HepG2 (cell line): ENCODE data around the gene UBE2L6. TPM values are rescaled to one million over a fixed set of nuclear protein-coding genes. Genes with fewer than 3 reads are reported as not detected.

Source experiments
- GABPA ChIP-seq, 2 experiments: IDR thresholded peaks; 2 replicates each; pipeline ENCODE4 v1.6.1; 2011 to 2016; ENCODE audit warnings: low read depth in 2 of 2, low read length in 1 of 2, missing biosample characterization in 1 of 2, missing genetic modification characterization in 1 of 2
- HIVEP1 ChIP-seq: sonication (generic); formaldehyde crosslinking; IDR thresholded peaks from 2 replicates; pipeline ENCODE4 v1.4.0; 2020; ENCODE audit warnings: mild to moderate bottlenecking, missing genetic modification reagents
- PTBP1 ChIP-seq: fragments of 200-400 bp; formaldehyde crosslinking; IDR thresholded peaks from 2 replicates; pipeline ENCODE4 v1.6.1; 2018; ENCODE audit warnings: low read length, low read depth; ENCODE audit not compliant: poor library complexity, severe bottlenecking
- RAD51 ChIP-seq: fragments of 450-650 bp; IDR thresholded peaks from 2 replicates; pipeline ENCODE4 v1.6.1; 2016; ENCODE audit warnings: borderline replicate concordance
- ZFX ChIP-seq: sonication (generic); formaldehyde crosslinking; IDR thresholded peaks from 2 replicates; pipeline ENCODE4 v1.4.0; 2020; ENCODE audit warnings: mild to moderate bottlenecking, low read depth, missing genetic modification reagents, moderate library complexity
- ZMYM3 ChIP-seq: sonication (generic); formaldehyde crosslinking; IDR thresholded peaks from 2 replicates; pipeline ENCODE4 v1.5.1; 2020; ENCODE audit warnings: mild to moderate bottlenecking, missing genetic modification reagents
- ZNF335 ChIP-seq: sonication (generic); formaldehyde crosslinking; IDR thresholded peaks from 2 replicates; pipeline ENCODE4 v1.4.0; 2020; ENCODE audit warnings: missing genetic modification reagents
- ZSCAN12 ChIP-seq: sonication (generic); formaldehyde crosslinking; IDR thresholded peaks from 2 replicates; pipeline ENCODE4 v1.9.0; 2021; ENCODE audit warnings: mild to moderate bottlenecking, missing genetic modification reagents
- polyA plus RNA-seq, 8 experiments: library from polyadenylated mRNA; depleted of rRNA in 3 of 8; stranded (reverse) in 7 of 8; unstranded in 1 of 8; fragments of >200 nt; fragmentation: Illumina TruSeq in 4 of 8; extraction: Trizol in 4 of 8; gene quantifications; 2 replicates each; pipeline versions ENCODE4 v1.2.1 to v1.2.3, GENCODE V29; 2011 to 2016; ENCODE audit warnings: low read depth in 4 of 8, missing spikeins in 1 of 8, mixed read lengths in 1 of 8; ENCODE audit not compliant: insufficient read depth in 1 of 8
- total RNA-seq, 5 experiments: library from RNA; depleted of rRNA; stranded (reverse); fragments of >200 nt; fragmentation: Illumina TruSeq; extraction: Trizol; gene quantifications; 2 replicates each; pipeline ENCODE4 v1.2.3, GENCODE V29; 2016; ENCODE audit warnings: low read depth in 1 of 5
- TF ChIP-seq, protein P1 (sequence below): IDR thresholded peaks from 2 replicates; pipeline ENCODE4 v1.4.0; 2020; ENCODE audit warnings: mild to moderate bottlenecking, missing genetic modification reagents
- TF ChIP-seq, protein P2 (sequence below): sonication (generic); formaldehyde crosslinking; IDR thresholded peaks from 2 replicates; pipeline ENCODE4 v1.4.0; 2020; ENCODE audit warnings: missing genetic modification reagents, borderline replicate concordance
- TF ChIP-seq, protein P3 (sequence below): sonication (generic); formaldehyde crosslinking; IDR thresholded peaks from 2 replicates; pipeline ENCODE4 v1.5.0; 2020; ENCODE audit warnings: mild to moderate bottlenecking, missing genetic modification reagents
- TF ChIP-seq, protein P4 (sequence below): sonication (generic); formaldehyde crosslinking; IDR thresholded peaks from 2 replicates; pipeline ENCODE4 v1.8.1; 2023; ENCODE audit warnings: mild to moderate bottlenecking, missing genetic modification reagents
- TF ChIP-seq, protein P5 (sequence below): IDR thresholded peaks from 2 replicates; pipeline ENCODE4 v1.6.1; 2016; ENCODE audit warnings: control low read depth

Gene UBE2L6
- total and polyA plus RNA-seq, 2 of the 13 experiments (the other 11 are each of a cell fraction or from before 2014, with no cell fraction given): 30.3 to 30.4 TPM

DNA sequence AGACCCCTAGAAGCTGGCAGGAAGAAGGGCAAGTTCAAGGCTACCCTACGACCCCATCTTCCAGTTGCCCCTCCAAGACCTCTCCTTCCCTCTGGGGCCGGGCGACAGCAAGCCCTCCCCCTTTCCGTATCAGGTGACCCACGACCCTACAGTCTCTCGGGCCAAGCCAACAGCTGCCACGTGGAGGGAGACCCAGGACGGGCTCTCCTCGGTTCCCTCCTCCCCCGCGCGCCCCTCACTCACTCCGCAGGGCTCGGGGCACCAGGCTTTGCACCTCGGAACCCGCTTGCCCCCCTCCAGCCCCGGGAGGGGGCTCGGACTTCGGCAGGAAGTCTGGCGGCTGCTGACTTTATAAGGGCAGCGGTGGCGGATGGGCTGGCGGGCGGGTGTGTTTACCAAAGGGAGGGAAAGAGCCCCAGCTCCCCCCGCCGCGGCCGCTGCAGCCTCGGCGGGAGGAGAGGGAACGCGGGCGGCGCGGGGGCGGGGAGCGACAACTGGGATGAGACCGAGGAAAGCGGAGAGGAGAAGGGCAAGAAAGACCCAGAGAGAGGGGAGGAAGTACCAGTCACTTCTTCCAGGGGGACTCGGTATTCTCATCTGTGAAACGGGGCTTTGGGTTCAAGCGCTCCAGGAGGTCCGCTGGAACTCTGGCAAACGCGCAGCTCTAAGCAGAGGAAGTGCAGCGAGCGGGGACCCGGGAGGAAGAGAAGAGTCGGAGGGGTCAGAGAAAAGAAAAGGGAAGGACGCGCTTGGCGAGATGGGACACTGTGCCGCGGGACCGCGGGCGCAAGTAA, 52.7 kb downstream of the UBE2L6 start (continued):
- TF ChIP-seq ZFX (CRISPR knock-in tag) (peak; percentile 54), HIVEP1 (CRISPR knock-in tag) (peak; percentile 71; the same call in 1 of the 2 replicates), PTBP1 (peak; percentile 35), GABPA (IDR thresholded peaks at IDR 0.05; ENCODE audit: low read depth, low read length) (no peak), GABPA (CRISPR knock-in tag; IDR thresholded peaks at IDR 0.05; ENCODE audit: low read depth) (peak; percentile 47; the same call in 1 of the 2 replicates), ZNF335 (CRISPR knock-in tag) (0 out of 2 replicates have a peak, but pooled peaks have one; percentile 69), ZMYM3 (CRISPR knock-in tag) (peak; percentile 81), RAD51 (no peak), ZSCAN12 (CRISPR knock-in tag) (no peak)
- TF ChIP-seq, protein P1, sequence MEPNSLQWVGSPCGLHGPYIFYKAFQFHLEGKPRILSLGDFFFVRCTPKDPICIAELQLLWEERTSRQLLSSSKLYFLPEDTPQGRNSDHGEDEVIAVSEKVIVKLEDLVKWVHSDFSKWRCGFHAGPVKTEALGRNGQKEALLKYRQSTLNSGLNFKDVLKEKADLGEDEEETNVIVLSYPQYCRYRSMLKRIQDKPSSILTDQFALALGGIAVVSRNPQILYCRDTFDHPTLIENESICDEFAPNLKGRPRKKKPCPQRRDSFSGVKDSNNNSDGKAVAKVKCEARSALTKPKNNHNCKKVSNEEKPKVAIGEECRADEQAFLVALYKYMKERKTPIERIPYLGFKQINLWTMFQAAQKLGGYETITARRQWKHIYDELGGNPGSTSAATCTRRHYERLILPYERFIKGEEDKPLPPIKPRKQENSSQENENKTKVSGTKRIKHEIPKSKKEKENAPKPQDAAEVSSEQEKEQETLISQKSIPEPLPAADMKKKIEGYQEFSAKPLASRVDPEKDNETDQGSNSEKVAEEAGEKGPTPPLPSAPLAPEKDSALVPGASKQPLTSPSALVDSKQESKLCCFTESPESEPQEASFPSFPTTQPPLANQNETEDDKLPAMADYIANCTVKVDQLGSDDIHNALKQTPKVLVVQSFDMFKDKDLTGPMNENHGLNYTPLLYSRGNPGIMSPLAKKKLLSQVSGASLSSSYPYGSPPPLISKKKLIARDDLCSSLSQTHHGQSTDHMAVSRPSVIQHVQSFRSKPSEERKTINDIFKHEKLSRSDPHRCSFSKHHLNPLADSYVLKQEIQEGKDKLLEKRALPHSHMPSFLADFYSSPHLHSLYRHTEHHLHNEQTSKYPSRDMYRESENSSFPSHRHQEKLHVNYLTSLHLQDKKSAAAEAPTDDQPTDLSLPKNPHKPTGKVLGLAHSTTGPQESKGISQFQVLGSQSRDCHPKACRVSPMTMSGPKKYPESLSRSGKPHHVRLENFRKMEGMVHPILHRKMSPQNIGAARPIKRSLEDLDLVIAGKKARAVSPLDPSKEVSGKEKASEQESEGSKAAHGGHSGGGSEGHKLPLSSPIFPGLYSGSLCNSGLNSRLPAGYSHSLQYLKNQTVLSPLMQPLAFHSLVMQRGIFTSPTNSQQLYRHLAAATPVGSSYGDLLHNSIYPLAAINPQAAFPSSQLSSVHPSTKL (CRISPR knock-in tag): no peak; the same call in 1 of the 2 replicates
- TF ChIP-seq, protein P2, sequence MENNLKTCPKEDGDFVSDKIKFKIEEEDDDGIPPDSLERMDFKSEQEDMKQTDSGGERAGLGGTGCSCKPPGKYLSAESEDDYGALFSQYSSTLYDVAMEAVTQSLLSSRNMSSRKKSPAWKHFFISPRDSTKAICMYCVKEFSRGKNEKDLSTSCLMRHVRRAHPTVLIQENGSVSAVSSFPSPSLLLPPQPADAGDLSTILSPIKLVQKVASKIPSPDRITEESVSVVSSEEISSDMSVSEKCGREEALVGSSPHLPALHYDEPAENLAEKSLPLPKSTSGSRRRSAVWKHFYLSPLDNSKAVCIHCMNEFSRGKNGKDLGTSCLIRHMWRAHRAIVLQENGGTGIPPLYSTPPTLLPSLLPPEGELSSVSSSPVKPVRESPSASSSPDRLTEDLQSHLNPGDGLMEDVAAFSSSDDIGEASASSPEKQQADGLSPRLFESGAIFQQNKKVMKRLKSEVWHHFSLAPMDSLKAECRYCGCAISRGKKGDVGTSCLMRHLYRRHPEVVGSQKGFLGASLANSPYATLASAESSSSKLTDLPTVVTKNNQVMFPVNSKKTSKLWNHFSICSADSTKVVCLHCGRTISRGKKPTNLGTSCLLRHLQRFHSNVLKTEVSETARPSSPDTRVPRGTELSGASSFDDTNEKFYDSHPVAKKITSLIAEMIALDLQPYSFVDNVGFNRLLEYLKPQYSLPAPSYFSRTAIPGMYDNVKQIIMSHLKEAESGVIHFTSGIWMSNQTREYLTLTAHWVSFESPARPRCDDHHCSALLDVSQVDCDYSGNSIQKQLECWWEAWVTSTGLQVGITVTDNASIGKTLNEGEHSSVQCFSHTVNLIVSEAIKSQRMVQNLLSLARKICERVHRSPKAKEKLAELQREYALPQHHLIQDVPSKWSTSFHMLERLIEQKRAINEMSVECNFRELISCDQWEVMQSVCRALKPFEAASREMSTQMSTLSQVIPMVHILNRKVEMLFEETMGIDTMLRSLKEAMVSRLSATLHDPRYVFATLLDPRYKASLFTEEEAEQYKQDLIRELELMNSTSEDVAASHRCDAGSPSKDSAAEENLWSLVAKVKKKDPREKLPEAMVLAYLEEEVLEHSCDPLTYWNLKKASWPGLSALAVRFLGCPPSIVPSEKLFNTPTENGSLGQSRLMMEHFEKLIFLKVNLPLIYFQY (CRISPR knock-in tag): 0 out of 2 replicates have a peak, but pooled peaks have one; percentile 41
- TF ChIP-seq, protein P3, sequence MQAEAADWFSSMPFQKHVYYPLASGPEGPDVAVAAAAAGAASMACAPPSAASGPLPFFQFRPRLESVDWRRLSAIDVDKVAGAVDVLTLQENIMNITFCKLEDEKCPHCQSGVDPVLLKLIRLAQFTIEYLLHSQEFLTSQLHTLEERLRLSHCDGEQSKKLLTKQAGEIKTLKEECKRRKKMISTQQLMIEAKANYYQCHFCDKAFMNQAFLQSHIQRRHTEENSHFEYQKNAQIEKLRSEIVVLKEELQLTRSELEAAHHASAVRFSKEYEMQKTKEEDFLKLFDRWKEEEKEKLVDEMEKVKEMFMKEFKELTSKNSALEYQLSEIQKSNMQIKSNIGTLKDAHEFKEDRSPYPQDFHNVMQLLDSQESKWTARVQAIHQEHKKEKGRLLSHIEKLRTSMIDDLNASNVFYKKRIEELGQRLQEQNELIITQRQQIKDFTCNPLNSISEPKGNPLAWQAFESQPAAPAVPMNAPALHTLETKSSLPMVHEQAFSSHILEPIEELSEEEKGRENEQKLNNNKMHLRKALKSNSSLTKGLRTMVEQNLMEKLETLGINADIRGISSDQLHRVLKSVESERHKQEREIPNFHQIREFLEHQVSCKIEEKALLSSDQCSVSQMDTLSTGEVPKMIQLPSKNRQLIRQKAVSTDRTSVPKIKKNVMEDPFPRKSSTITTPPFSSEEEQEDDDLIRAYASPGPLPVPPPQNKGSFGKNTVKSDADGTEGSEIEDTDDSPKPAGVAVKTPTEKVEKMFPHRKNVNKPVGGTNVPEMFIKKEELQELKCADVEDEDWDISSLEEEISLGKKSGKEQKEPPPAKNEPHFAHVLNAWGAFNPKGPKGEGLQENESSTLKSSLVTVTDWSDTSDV: no peak
- TF ChIP-seq, protein P4, sequence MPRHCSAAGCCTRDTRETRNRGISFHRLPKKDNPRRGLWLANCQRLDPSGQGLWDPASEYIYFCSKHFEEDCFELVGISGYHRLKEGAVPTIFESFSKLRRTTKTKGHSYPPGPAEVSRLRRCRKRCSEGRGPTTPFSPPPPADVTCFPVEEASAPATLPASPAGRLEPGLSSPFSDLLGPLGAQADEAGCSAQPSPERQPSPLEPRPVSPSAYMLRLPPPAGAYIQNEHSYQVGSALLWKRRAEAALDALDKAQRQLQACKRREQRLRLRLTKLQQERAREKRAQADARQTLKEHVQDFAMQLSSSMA (CRISPR knock-in tag): no peak
- TF ChIP-seq, protein P5, sequence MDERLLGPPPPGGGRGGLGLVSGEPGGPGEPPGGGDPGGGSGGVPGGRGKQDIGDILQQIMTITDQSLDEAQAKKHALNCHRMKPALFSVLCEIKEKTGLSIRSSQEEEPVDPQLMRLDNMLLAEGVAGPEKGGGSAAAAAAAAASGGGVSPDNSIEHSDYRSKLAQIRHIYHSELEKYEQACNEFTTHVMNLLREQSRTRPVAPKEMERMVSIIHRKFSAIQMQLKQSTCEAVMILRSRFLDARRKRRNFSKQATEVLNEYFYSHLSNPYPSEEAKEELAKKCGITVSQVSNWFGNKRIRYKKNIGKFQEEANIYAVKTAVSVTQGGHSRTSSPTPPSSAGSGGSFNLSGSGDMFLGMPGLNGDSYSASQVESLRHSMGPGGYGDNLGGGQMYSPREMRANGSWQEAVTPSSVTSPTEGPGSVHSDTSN (CRISPR knock-in tag): no peak
